Measurements from ENCODE around the gene PCA3. TPM values are rescaled to one million over a fixed set of nuclear protein-coding genes. Genes with fewer than 3 reads are reported as not detected.
"Not testable (repeated sequence)": the region's sequence is repeated elsewhere in the genome, so short reads cannot be mapped to it uniquely, and the experiment has no call there.

The PCA3 gene
- total RNA-seq, 4 donors from 2014 or later: 0.43 TPM; not detected in 3

GRCh38 chr9:76741524-76741923 lies 22.7 kb upstream of the PCA3 start:
- intact Hi-C loops (cut with DNase I; ENCODE audit: low total_unique reads): no loop called here
- no peaks in the 10 kb centered on the region for H3K4me1 ChIP-seq
- no peaks in the 10 kb centered on the region for H3K36me3 ChIP-seq

DNA sequence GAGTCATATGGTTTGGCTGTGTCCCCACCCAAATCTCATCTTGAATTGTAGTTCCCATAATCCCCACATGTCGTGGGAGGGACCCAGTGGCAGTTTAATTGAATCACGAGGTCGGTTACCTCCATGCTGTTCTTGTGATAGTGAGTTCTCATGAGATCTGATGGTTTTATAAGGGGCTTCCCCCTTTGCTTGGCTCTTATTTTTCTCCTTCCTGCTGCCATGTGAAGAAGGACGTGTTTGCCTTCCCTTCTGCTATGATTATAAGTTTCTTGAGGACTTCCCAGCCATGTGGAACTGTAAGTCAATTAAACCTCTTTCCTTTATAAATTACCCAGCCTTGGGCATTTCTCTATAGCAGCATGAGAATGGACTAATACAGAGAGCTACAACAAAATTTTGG lies 21.3 kb upstream of the PCA3 start:
- H3K4me3 ChIP-seq; H3K27ac ChIP-seq; intact Hi-C loops (cut with DNase I; ENCODE audit: low total_unique reads); DNase-seq; H3K9me3 ChIP-seq; H3K4me1 ChIP-seq; H3K27me3 ChIP-seq; H3K36me3 ChIP-seq: not testable (repeated sequence)

More at GRCh38 chr9:76741524-76741923, 22.7 kb upstream of the PCA3 start:
- no peak for DNase-seq
- H3K9me3 ChIP-seq: no peaks in the 10 kb centered on the region
- no peak overlapping the region for H3K4me3 ChIP-seq
- H3K27ac ChIP-seq: no peak overlapping the region
- no peaks in the 10 kb centered on the region for H3K27me3 ChIP-seq
- TF ChIP-seq POLR2A (IDR thresholded peaks at IDR 0.05): no peak
- TF ChIP-seq, protein P1, sequence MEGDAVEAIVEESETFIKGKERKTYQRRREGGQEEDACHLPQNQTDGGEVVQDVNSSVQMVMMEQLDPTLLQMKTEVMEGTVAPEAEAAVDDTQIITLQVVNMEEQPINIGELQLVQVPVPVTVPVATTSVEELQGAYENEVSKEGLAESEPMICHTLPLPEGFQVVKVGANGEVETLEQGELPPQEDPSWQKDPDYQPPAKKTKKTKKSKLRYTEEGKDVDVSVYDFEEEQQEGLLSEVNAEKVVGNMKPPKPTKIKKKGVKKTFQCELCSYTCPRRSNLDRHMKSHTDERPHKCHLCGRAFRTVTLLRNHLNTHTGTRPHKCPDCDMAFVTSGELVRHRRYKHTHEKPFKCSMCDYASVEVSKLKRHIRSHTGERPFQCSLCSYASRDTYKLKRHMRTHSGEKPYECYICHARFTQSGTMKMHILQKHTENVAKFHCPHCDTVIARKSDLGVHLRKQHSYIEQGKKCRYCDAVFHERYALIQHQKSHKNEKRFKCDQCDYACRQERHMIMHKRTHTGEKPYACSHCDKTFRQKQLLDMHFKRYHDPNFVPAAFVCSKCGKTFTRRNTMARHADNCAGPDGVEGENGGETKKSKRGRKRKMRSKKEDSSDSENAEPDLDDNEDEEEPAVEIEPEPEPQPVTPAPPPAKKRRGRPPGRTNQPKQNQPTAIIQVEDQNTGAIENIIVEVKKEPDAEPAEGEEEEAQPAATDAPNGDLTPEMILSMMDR (IDR thresholded peaks at IDR 0.05): no peak

DNA sequence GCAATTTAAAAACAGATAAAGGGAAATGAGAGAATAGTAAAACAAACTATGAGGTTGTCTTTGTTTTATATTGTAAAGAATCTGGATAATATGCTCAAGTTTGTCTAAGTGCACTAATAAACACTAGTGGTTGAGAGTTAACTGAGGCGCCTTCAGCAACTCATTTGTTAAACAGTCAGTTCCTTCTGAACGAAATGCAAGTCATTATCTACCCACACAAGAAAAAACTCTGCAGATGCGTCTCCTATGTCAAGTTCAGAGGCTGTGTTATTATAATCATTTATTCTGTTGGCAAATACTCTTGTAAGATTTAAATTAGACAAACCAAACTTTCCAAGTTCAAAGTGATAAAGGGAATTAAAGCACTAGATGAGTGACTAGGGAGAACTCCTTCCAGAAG lies 20.3 kb upstream of the PCA3 start:
- Histone ChIP-seq H3K27me3 (no peaks in the 10 kb centered on the region), H3K4me3 (no peak overlapping the region), H3K9me3 (no peaks in the 10 kb centered on the region), H3K27ac (no peak overlapping the region), H3K36me3 (no peaks in the 10 kb centered on the region), H3K4me1 (no peaks in the 10 kb centered on the region)
- TF ChIP-seq, protein P1 (IDR thresholded peaks at IDR 0.05): no peak
- TF ChIP-seq POLR2A (IDR thresholded peaks at IDR 0.05): no peak
- DNase-seq: no peak
- intact Hi-C loops (cut with DNase I; ENCODE audit: low total_unique reads): no loop called here

DNA sequence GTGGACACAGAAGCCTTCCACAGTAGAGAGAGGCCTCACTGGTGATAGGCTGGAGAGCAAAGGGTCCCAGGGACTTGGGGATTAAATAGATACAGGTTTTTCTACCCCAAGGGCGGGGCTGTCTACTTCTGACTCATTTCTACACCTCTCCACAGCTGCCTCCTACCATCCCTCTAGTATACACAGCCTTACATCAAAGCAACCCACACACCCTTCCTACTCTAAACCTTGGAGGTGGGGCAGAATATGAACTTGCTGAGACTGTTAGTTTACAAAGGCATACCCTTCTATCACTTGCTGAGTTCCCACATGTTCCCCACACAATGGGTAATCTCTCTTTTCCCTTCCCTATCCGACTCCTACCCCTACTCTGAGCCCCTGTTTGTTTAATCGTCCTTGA lies 19.9 kb upstream of the PCA3 start:
- DNase-seq: no peak
- intact Hi-C loops (cut with DNase I; ENCODE audit: low total_unique reads): no loop called here
- Histone ChIP-seq H3K4me1 (no peaks in the 10 kb centered on the region), H3K27ac (no peak overlapping the region), H3K36me3 (no peaks in the 10 kb centered on the region), H3K27me3 (no peaks in the 10 kb centered on the region), H3K9me3 (no peaks in the 10 kb centered on the region), H3K4me3 (no peak overlapping the region)
- TF ChIP-seq POLR2A (IDR thresholded peaks at IDR 0.05): no peak
- TF ChIP-seq, protein P1 (IDR thresholded peaks at IDR 0.05): no peak

- no peak overlapping the region for H3K4me3 ChIP-seq
- no peak for TF ChIP-seq POLR2A (IDR thresholded peaks at IDR 0.05)
- TF ChIP-seq, protein P1 (IDR thresholded peaks at IDR 0.05): no peak
- H3K4me1 ChIP-seq: no peaks in the 10 kb centered on the region
- intact Hi-C loops (cut with DNase I; ENCODE audit: low total_unique reads): no loop called here
- no peak overlapping the region for H3K27ac ChIP-seq
- no peaks in the 10 kb centered on the region for H3K9me3 ChIP-seq
- H3K27me3 ChIP-seq: no peaks in the 10 kb centered on the region
- no peak for DNase-seq
- no peaks in the 10 kb centered on the region for H3K36me3 ChIP-seq
These were observed 13.2 kb upstream of the PCA3 start for GRCh38 chr9:76751001-76751400.

DNA sequence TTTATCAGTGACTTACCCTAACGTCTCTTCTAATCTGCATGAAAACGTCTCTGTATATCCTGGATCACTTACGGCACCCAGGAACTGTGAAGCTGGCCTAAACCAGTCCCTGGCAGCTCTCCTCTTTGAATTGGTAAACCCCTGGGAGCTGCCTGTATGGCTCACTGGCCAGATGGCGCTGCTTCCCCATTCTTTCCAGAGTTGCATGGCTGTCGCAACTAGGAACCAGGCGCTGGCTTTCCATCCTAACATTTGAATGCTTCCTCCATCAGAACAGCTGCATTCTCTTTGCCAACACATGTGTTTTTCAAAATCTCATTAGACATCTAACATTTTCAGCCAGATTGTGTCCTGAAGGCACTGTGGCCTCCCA lies 8.0 kb upstream of the PCA3 start:
- Histone ChIP-seq H3K27ac (no peak overlapping the region), H3K4me3 (no peak overlapping the region), H3K27me3 (no peaks in the 10 kb centered on the region), H3K36me3 (no peaks in the 10 kb centered on the region), H3K9me3 (no peaks in the 10 kb centered on the region), H3K4me1 (no peaks in the 10 kb centered on the region)
- TF ChIP-seq, protein P1 (IDR thresholded peaks at IDR 0.05): no peak
- no peak for TF ChIP-seq POLR2A (IDR thresholded peaks at IDR 0.05)
- intact Hi-C loops (cut with DNase I; ENCODE audit: low total_unique reads): no loop called here
- no peak for DNase-seq
